Sigmoid colon (tissue), 4 donors: ENCODE measurements around the gene KNDC1.

Source experiments
- CTCF ChIP-seq, 4 experiments: fragments of 450-650 bp in 3 of 4; fragments of 200-600 bp in 1 of 4; IDR thresholded peaks; one replicate each; pipeline ENCODE4 v1.5.1; 2016 to 2019; ENCODE audit warnings: antibody characterized with exemption in 4 of 4, mild to moderate bottlenecking in 3 of 4, moderate library complexity in 2 of 4
- EP300 ChIP-seq, 4 donors: sonication (generic); formaldehyde crosslinking; IDR thresholded peaks; one replicate each; pipeline ENCODE4 v1.6.1; 2017; ENCODE audit warnings: antibody characterized with exemption in 4 of 4
- POLR2AphosphoS5 ChIP-seq, 4 donors: sonication (generic); formaldehyde crosslinking; IDR thresholded peaks; one replicate each; pipeline ENCODE4 v1.6.1; 2017; ENCODE audit warnings: antibody characterized with exemption in 4 of 4

- TF ChIP-seq CTCF (IDR thresholded peaks at IDR 0.05) (no peak), POLR2AphosphoS5 (IDR thresholded peaks at IDR 0.05) (no peak), EP300 (IDR thresholded peaks at IDR 0.05) (no peak)
Measured at GRCh38 chr10:133139551-133140065, 20.4 kb upstream of the KNDC1 start.
